ENCODE measurements around the gene METTL18. TPM values are rescaled to one million over a fixed set of nuclear protein-coding genes. Genes with fewer than 3 reads are reported as not detected.

The METTL18 gene
- total RNA-seq, 1 donor from 2014 or later = 3.2 TPM

GRCh38 chr1:169833179-169833901 lies 38.6 kb upstream of the METTL18 start:
- no peak overlapping the region for H3K4me3 ChIP-seq
- intact Hi-C loops (cut with DNase I) = no loop called here
- TF ChIP-seq POLR2AphosphoS5 (IDR thresholded peaks at IDR 0.05; ENCODE audit: insufficient read depth in 1 of 2, low read depth in 1 of 2) = no peak
- no peak for TF ChIP-seq POLR2A (IDR thresholded peaks at IDR 0.05)
- TF ChIP-seq, protein P1, sequence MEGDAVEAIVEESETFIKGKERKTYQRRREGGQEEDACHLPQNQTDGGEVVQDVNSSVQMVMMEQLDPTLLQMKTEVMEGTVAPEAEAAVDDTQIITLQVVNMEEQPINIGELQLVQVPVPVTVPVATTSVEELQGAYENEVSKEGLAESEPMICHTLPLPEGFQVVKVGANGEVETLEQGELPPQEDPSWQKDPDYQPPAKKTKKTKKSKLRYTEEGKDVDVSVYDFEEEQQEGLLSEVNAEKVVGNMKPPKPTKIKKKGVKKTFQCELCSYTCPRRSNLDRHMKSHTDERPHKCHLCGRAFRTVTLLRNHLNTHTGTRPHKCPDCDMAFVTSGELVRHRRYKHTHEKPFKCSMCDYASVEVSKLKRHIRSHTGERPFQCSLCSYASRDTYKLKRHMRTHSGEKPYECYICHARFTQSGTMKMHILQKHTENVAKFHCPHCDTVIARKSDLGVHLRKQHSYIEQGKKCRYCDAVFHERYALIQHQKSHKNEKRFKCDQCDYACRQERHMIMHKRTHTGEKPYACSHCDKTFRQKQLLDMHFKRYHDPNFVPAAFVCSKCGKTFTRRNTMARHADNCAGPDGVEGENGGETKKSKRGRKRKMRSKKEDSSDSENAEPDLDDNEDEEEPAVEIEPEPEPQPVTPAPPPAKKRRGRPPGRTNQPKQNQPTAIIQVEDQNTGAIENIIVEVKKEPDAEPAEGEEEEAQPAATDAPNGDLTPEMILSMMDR (IDR thresholded peaks at IDR 0.05) = no peak
- peaks cover 0 to 18% of the 10 kb centered on the region in 2 donors for H3K36me3 ChIP-seq
- no peak overlapping the region for H3K27ac ChIP-seq
- DNase-seq (ENCODE audit: extremely low spot score in 2 of 2) = no peak
- H3K4me1 ChIP-seq = no peaks in the 10 kb centered on the region
- H3K9me3 ChIP-seq = no peaks in the 10 kb centered on the region
- no peaks in the 10 kb centered on the region for H3K27me3 ChIP-seq

DNA sequence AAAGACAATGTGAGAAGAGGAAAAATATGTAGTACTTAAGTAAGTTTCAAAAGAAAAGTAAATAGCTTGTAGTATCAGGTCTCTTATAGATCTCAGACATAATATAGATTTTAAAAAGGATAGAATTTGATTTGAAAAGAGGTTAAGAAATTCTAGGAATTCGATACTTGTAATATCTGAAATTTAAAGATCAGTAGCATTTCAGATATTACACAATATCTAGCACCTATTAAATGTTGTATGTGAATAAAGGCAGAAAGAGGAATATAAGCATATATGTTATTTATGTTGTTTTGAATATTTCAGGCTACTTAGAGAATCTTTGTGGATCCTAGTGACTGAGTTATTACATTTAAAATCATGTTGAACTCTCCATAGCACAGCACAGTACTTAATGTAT lies 35.0 kb upstream of the METTL18 start:
- no peaks in the 10 kb centered on the region for H3K4me1 ChIP-seq
- no peak for DNase-seq (ENCODE audit: extremely low spot score in 2 of 2)
- intact Hi-C loops (cut with DNase I) = no loop called here
- H3K27me3 ChIP-seq = no peaks in the 10 kb centered on the region
- no peaks in the 10 kb centered on the region for H3K9me3 ChIP-seq
- H3K27ac ChIP-seq = no peak overlapping the region
- H3K4me3 ChIP-seq = no peak overlapping the region
- peaks cover 0 to 21% of the 10 kb centered on the region in 2 donors for H3K36me3 ChIP-seq
- TF ChIP-seq, protein P1 (IDR thresholded peaks at IDR 0.05) = no peak
- TF ChIP-seq POLR2A (IDR thresholded peaks at IDR 0.05) (no peak), POLR2AphosphoS5 (IDR thresholded peaks at IDR 0.05; ENCODE audit: insufficient read depth in 1 of 2, low read depth in 1 of 2) (no peak)

GRCh38 chr1:169824153-169824552 lies 29.4 kb upstream of the METTL18 start:
- no peaks in the 10 kb centered on the region for H3K27me3 ChIP-seq
- H3K27ac ChIP-seq = no peak overlapping the region
- TF ChIP-seq POLR2AphosphoS5 (IDR thresholded peaks at IDR 0.05; ENCODE audit: insufficient read depth in 1 of 2, low read depth in 1 of 2) (no peak), POLR2A (IDR thresholded peaks at IDR 0.05) (no peak)
- no peaks in the 10 kb centered on the region for H3K4me1 ChIP-seq
- H3K4me3 ChIP-seq = no peak overlapping the region
- no peak for DNase-seq (ENCODE audit: extremely low spot score in 2 of 2)
- intact Hi-C loops (cut with DNase I) = no loop called here
- peaks cover 0 to 22% of the 10 kb centered on the region in 2 donors for H3K36me3 ChIP-seq
- H3K9me3 ChIP-seq = no peaks in the 10 kb centered on the region

DNA sequence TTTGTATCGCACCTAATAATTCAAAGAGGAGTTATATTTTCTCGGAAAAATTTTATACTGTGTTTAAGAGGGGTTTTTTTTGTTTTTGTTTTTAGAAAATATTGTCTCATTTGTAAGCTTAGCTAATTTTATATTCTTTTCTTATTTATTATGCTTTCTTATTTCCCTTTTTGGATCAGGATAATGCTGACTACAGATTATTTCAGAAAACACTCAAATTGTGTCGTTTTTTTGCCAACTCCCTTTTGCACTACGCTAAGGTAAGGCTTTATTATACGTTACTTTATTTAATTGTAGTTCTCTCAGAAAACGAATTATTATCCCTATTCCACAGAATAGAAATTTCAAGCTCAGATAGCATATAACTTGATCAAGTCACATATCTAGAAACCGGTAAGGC lies 26.8 kb upstream of the METTL18 start:
- H3K36me3 ChIP-seq = peaks cover 0 to 14% of the 10 kb centered on the region in 2 donors
- H3K4me3 ChIP-seq = no peak overlapping the region
- H3K9me3 ChIP-seq = no peaks in the 10 kb centered on the region
- H3K27me3 ChIP-seq = no peaks in the 10 kb centered on the region
- TF ChIP-seq, protein P1 (IDR thresholded peaks at IDR 0.05) = no peak
- no peak for TF ChIP-seq POLR2A (IDR thresholded peaks at IDR 0.05)
- TF ChIP-seq POLR2AphosphoS5 (IDR thresholded peaks at IDR 0.05; ENCODE audit: insufficient read depth in 1 of 2, low read depth in 1 of 2) = no peak
- DNase-seq (ENCODE audit: extremely low spot score in 2 of 2) = no peak
- intact Hi-C loops (cut with DNase I) = no loop called here
- H3K27ac ChIP-seq = no peak overlapping the region
- no peaks in the 10 kb centered on the region for H3K4me1 ChIP-seq

- DNase-seq (ENCODE audit: extremely low spot score in 2 of 2) = no peak
- intact Hi-C loops (cut with DNase I) = no loop called here
Measured at GRCh38 chr1:169816617-169817016, 21.9 kb upstream of the METTL18 start.

More at GRCh38 chr1:169816617-169817016, 21.9 kb upstream of the METTL18 start:
- Histone ChIP-seq H3K9me3 (no peaks in the 10 kb centered on the region), H3K27ac (no peak overlapping the region), H3K4me1 (no peaks in the 10 kb centered on the region), H3K27me3 (no peaks in the 10 kb centered on the region), H3K36me3 (peaks cover 0 to under 1% of the 10 kb centered on the region in 2 donors), H3K4me3 (no peak overlapping the region)
- TF ChIP-seq, protein P1 (IDR thresholded peaks at IDR 0.05) = no peak
- TF ChIP-seq POLR2A (IDR thresholded peaks at IDR 0.05) (no peak), POLR2AphosphoS5 (IDR thresholded peaks at IDR 0.05; ENCODE audit: insufficient read depth in 1 of 2, low read depth in 1 of 2) (no peak)
